ENCODE measurements around the gene PHF21A. TPM values are rescaled to one million over a fixed set of nuclear protein-coding genes. Genes with fewer than 3 reads are reported as not detected.
"Not testable (repeated sequence)": the region's sequence is repeated elsewhere in the genome, so short reads cannot be mapped to it uniquely, and the experiment has no call there.

PHF21A gene
- total and polyA plus RNA-seq, 7 experiments from 2014 or later = 7.2 to 88.5 (median 54.5) TPM

GRCh38 chr11:45981826-45982225, 139.4 kb downstream of the PHF21A start:
- H3K27me3 ChIP-seq (ENCODE audit: control insufficient read depth in 2 of 2, insufficient read depth in 2 of 2, low read length in 2 of 2); intact Hi-C loops (cut with micrococcal nuclease); CTCF ChIA-PET; DNase-seq; H3K9me3 ChIP-seq (ENCODE audit: control insufficient read depth in 2 of 3, low read length in 3 of 3); H3K27ac Mint-ChIP-seq; H3K4me3 ChIP-seq (ENCODE audit: low read length); H3K9me3 Mint-ChIP-seq; H3K4me1 ChIP-seq (ENCODE audit: control insufficient read depth in 2 of 2, insufficient read depth in 2 of 2, low read length in 2 of 2); H3K27ac ChIP-seq (ENCODE audit: low read depth, low read length); ATAC-seq; H3K27me3 Mint-ChIP-seq; H3K4me3 Mint-ChIP-seq; POLR2A ChIA-PET: not testable (repeated sequence)
- Mint-ChIP-seq H3K36me3 (peaks cover 4 to 26% (median 6%) of the 10 kb centered on the region in 5 donors), H3K4me1 (peaks cover 15 to 37% (median 23%) of the 10 kb centered on the region in 7 donors)
- H3K36me3 ChIP-seq (ENCODE audit: control insufficient read depth in 2 of 3, insufficient read depth in 3 of 3, low read length in 3 of 3) = peaks cover 4 to 23% (median 6%) of the 10 kb centered on the region in 3 experiments

GRCh38 chr11:45974806-45975205, 146.4 kb downstream of the PHF21A start:
- ATAC-seq (no peak), DNase-seq (no peak)
- Mint-ChIP-seq H3K27me3 (no peaks in the 10 kb centered on the region), H3K9me3 (no peaks in the 10 kb centered on the region), H3K27ac (peak overlapping the region in 1 of 9 donors; percentile 2), H3K4me3 (no peak overlapping the region), H3K4me1 (peaks cover 0 to 3% (median 0%) of the 10 kb centered on the region in 7 donors), H3K36me3 (peaks cover 5 to 28% (median 9%) of the 10 kb centered on the region in 5 donors)
- CTCF ChIA-PET = interaction anchor here (0.6 kb wide), 1 partner anchor 603 kb away, joined by 3 read pairs; no protein-coding TSS in a partner anchor
- POLR2A ChIA-PET = interaction anchor here (1.0 kb wide), 1 partner anchor 16 kb away, joined by 3 read pairs; no protein-coding TSS in a partner anchor
- Histone ChIP-seq H3K4me1 (ENCODE audit: control insufficient read depth in 2 of 2, insufficient read depth in 2 of 2, low read length in 2 of 2) (no peaks in the 10 kb centered on the region), H3K27ac (ENCODE audit: low read depth, low read length) (no peak overlapping the region), H3K36me3 (ENCODE audit: control insufficient read depth in 2 of 3, insufficient read depth in 3 of 3, low read length in 3 of 3) (peaks cover 4 to 40% (median 6%) of the 10 kb centered on the region in 3 experiments), H3K27me3 (ENCODE audit: control insufficient read depth in 2 of 2, insufficient read depth in 2 of 2, low read length in 2 of 2) (no peaks in the 10 kb centered on the region), H3K9me3 (ENCODE audit: control insufficient read depth in 2 of 3, low read length in 3 of 3) (no peaks in the 10 kb centered on the region), H3K4me3 (ENCODE audit: low read length) (no peak overlapping the region)
- intact Hi-C loops (cut with micrococcal nuclease) = no loop called here

- Histone ChIP-seq H3K9me3 (ENCODE audit: control insufficient read depth in 2 of 3, low read length in 3 of 3) (no peaks in the 10 kb centered on the region), H3K36me3 (ENCODE audit: control insufficient read depth in 2 of 3, insufficient read depth in 3 of 3, low read length in 3 of 3) (peaks cover 0 to 41% (median 4%) of the 10 kb centered on the region in 3 experiments), H3K27ac (ENCODE audit: low read depth, low read length) (no peak overlapping the region), H3K27me3 (ENCODE audit: control insufficient read depth in 2 of 2, insufficient read depth in 2 of 2, low read length in 2 of 2) (no peaks in the 10 kb centered on the region), H3K4me1 (ENCODE audit: control insufficient read depth in 2 of 2, insufficient read depth in 2 of 2, low read length in 2 of 2) (no peaks in the 10 kb centered on the region), H3K4me3 (ENCODE audit: low read length) (no peak overlapping the region)
- ChIA-PET CTCF (no interaction called here), POLR2A (no interaction called here)
- peaks cover 0 to 1% (median 0%) of the 10 kb centered on the region in 7 donors for H3K4me1 Mint-ChIP-seq
- DNase-seq (no peak), ATAC-seq (no peak)
- H3K4me3 Mint-ChIP-seq = no peak overlapping the region
- no peaks in the 10 kb centered on the region for H3K27me3 Mint-ChIP-seq
- no peaks in the 10 kb centered on the region for H3K9me3 Mint-ChIP-seq
- intact Hi-C loops (cut with micrococcal nuclease) = no loop called here
- peaks cover 4 to 24% (median 7%) of the 10 kb centered on the region in 5 donors for H3K36me3 Mint-ChIP-seq
- no peak overlapping the region for H3K27ac Mint-ChIP-seq
Measured at GRCh38 chr11:45973601-45974000, 147.7 kb downstream of the PHF21A start.

- Mint-ChIP-seq H3K27ac (peak overlapping the region in 1 of 9 donors; percentile 28), H3K4me3 (no peak overlapping the region), H3K27me3 (no peaks in the 10 kb centered on the region), H3K4me1 (no peaks in the 10 kb centered on the region), H3K36me3 (peaks cover 0 to 9% (median 4%) of the 10 kb centered on the region in 5 donors), H3K9me3 (no peaks in the 10 kb centered on the region)
- ChIA-PET CTCF (no interaction called here), POLR2A (no interaction called here)
- no peak overlapping the region for H3K27ac ChIP-seq (ENCODE audit: low read depth, low read length)
- ATAC-seq = no peak
- intact Hi-C loops (cut with micrococcal nuclease) = loop anchor here (5.0 to 10.0 kb wide), 2 partner anchors 266 to 268 kb away; no protein-coding TSS in a partner anchor
- no peaks in the 10 kb centered on the region for H3K4me1 ChIP-seq (ENCODE audit: control insufficient read depth in 2 of 2, insufficient read depth in 2 of 2, low read length in 2 of 2)
- H3K4me3 ChIP-seq (ENCODE audit: low read length) = no peak overlapping the region
- no peaks in the 10 kb centered on the region for H3K27me3 ChIP-seq (ENCODE audit: control insufficient read depth in 2 of 2, insufficient read depth in 2 of 2, low read length in 2 of 2)
- no peaks in the 10 kb centered on the region for H3K9me3 ChIP-seq (ENCODE audit: control insufficient read depth in 2 of 3, low read length in 3 of 3)
- no peak for DNase-seq
- H3K36me3 ChIP-seq (ENCODE audit: control insufficient read depth in 2 of 3, insufficient read depth in 3 of 3, low read length in 3 of 3) = peaks cover 0 to 36% (median 6%) of the 10 kb centered on the region in 3 experiments
Measured at GRCh38 chr11:45968901-45969300, 152.4 kb downstream of the PHF21A start.

- Histone ChIP-seq H3K27ac (ENCODE audit: low read depth, low read length) (no peak overlapping the region), H3K9me3 (ENCODE audit: control insufficient read depth in 2 of 3, low read length in 3 of 3) (no peaks in the 10 kb centered on the region), H3K4me1 (ENCODE audit: control insufficient read depth in 2 of 2, insufficient read depth in 2 of 2, low read length in 2 of 2) (no peaks in the 10 kb centered on the region), H3K27me3 (ENCODE audit: control insufficient read depth in 2 of 2, insufficient read depth in 2 of 2, low read length in 2 of 2) (no peaks in the 10 kb centered on the region), H3K36me3 (ENCODE audit: control insufficient read depth in 2 of 3, insufficient read depth in 3 of 3, low read length in 3 of 3) (peaks cover 0 to 36% (median 6%) of the 10 kb centered on the region in 3 experiments), H3K4me3 (ENCODE audit: low read length) (no peak overlapping the region)
- H3K36me3 Mint-ChIP-seq = peaks cover 0 to 9% (median 4%) of the 10 kb centered on the region in 5 donors
- intact Hi-C loops (cut with micrococcal nuclease) = loop anchor here (5.0 to 10.0 kb wide), 2 partner anchors 267 to 270 kb away; no protein-coding TSS in a partner anchor
- no peaks in the 10 kb centered on the region for H3K9me3 Mint-ChIP-seq
- DNase-seq (no peak), ATAC-seq (no peak)
- H3K27me3 Mint-ChIP-seq = no peaks in the 10 kb centered on the region
- CTCF ChIA-PET = no interaction called here
- peak overlapping the region in 2 of 9 donors; percentile 18 to 65 for H3K27ac Mint-ChIP-seq
- POLR2A ChIA-PET = no interaction called here
- no peaks in the 10 kb centered on the region for H3K4me1 Mint-ChIP-seq
- no peak overlapping the region for H3K4me3 Mint-ChIP-seq
Measured at GRCh38 chr11:45967506-45967905, 153.7 kb downstream of the PHF21A start.

- Histone ChIP-seq H3K4me1 (ENCODE audit: control insufficient read depth in 2 of 2, insufficient read depth in 2 of 2, low read length in 2 of 2) (no peaks in the 10 kb centered on the region), H3K9me3 (ENCODE audit: control insufficient read depth in 2 of 3, low read length in 3 of 3) (no peaks in the 10 kb centered on the region), H3K27ac (ENCODE audit: low read depth, low read length) (no peak overlapping the region), H3K36me3 (ENCODE audit: control insufficient read depth in 2 of 3, insufficient read depth in 3 of 3, low read length in 3 of 3) (peaks cover 0 to 25% (median 6%) of the 10 kb centered on the region in 3 experiments), H3K4me3 (ENCODE audit: low read length) (no peak overlapping the region), H3K27me3 (ENCODE audit: control insufficient read depth in 2 of 2, insufficient read depth in 2 of 2, low read length in 2 of 2) (no peaks in the 10 kb centered on the region)
- Mint-ChIP-seq H3K4me1 (no peaks in the 10 kb centered on the region), H3K4me3 (no peak overlapping the region), H3K36me3 (peaks cover 0 to 23% (median 8%) of the 10 kb centered on the region in 5 donors), H3K9me3 (no peaks in the 10 kb centered on the region), H3K27ac (no peak overlapping the region), H3K27me3 (no peaks in the 10 kb centered on the region)
- ChIA-PET POLR2A (interaction anchor here (0.6 to 0.9 kb wide), 3 partner anchors 42 to 1110 kb away, joined by 3 read pairs; no protein-coding TSS in a partner anchor), CTCF (interaction anchor here (0.7 to 3.4 kb wide), 19 partner anchors 9 to 546 kb away, joined by 3 to 33 read pairs (median 3); partner anchors contain the start of genes CRY2 and PEX16)
- intact Hi-C loops (cut with micrococcal nuclease) = loop anchor here (1.0 to 10.0 kb wide), 7 partner anchors 41 to 573 kb away; no protein-coding TSS in a partner anchor
- ATAC-seq (peak; percentile 96), DNase-seq (peak; percentile 11 to 68 (median 61))
Measured at GRCh38 chr11:45964911-45965389, 156.3 kb downstream of the PHF21A start.
